ENCODE measurements around the gene PSORS1C1.

- TF ChIP-seq CTCF (IDR thresholded peaks at IDR 0.05; ENCODE audit: low read depth, low read length, poor library complexity, severe bottlenecking) (no peak), EZH2phosphoT487 (IDR thresholded peaks at IDR 0.05; ENCODE audit: borderline replicate concordance, low read length) (no peak)
Observed at GRCh38 chr6:31187780-31188194, 73.2 kb downstream of the PSORS1C1 start.
